ENCODE results near the gene TRIM31.

DNA sequence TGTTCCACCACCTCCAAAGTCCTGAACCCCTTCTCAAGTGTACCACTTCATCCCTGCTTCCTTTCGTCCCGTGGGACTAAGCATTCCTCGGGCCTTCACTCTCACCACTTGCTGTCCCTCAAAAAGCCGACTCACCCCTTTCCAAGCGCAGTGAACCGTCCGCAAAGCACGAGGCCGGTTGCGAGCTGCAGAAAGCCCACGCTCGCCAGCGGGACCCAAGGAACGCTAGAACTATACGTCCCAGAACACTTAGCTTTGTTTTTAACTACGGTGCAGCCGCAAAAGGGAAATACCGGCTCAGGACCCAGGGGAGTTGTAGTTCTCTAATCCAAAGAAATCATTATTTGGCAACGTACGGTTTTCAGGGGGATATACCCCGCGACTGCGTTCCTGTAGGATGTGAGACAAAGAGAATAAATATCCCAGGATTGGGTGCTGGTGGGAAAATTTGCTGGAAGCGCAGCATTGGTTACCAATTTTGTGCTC lies 52.2 kb downstream of the TRIM31 start:
- TF ChIP-seq CTCF (IDR thresholded peaks at IDR 0.05) = no peak
- TF ChIP-seq POLR2A (IDR thresholded peaks at IDR 0.05) = no peak

All from sigmoid colon (tissue), 3 donors.